Stomach (tissue), 9 donors: Measurements from ENCODE around the gene ASAP2. TPM values are rescaled to one million over a fixed set of nuclear protein-coding genes. Genes with fewer than 3 reads are reported as not detected.

ENCODE experiments used
- DNase-seq, 2 donors: peaks; one replicate each; pipeline versions ENCODE4 v3.0.0 to v3.0.0-alpha.2; 2013 to 2019
- H3K27ac ChIP-seq, 5 donors: fragments of 200-600 bp in 4 of 5; sonication (generic) in 4 of 5; one replicate each; pipeline ENCODE4 v1.5.1; 2013 to 2019; ENCODE audit warnings: mild to moderate bottlenecking in 1 of 5, moderate library complexity in 1 of 5
- H3K27me3 ChIP-seq, 3 donors: fragments of 200-600 bp; sonication (generic); one replicate each; pipeline ENCODE4 v1.5.1; 2017 to 2019; ENCODE audit warnings: mixed run types in 1 of 3
- H3K36me3 ChIP-seq, 4 donors: fragments of 200-600 bp; sonication (generic); 1 replicate in 3 of 4; 2 replicates in 1 of 4; pipeline ENCODE4 v1.5.1; 2016 to 2019
- H3K4me1 ChIP-seq, 4 donors: fragments of 200-600 bp; sonication (generic); one replicate each; pipeline ENCODE4 v1.5.1; 2016 to 2019
- H3K4me3 ChIP-seq, 4 donors: fragments of 200-600 bp; sonication (generic) in 3 of 4; one replicate each; pipeline ENCODE4 v1.5.1; 2016 to 2019; ENCODE audit warnings: mild to moderate bottlenecking in 1 of 4
- H3K9me3 ChIP-seq, 4 donors: fragments of 200-600 bp; sonication (generic); one replicate each; pipeline ENCODE4 v1.5.1; 2016 to 2019
- EP300 ChIP-seq: sonication (generic); formaldehyde crosslinking; IDR thresholded peaks from one replicate; pipeline ENCODE4 v1.6.1; 2017; ENCODE audit warnings: antibody characterized with exemption
- POLR2A ChIP-seq, 4 donors: fragments of 450-650 bp; IDR thresholded peaks; one replicate each; pipeline ENCODE4 v1.6.1; 2016; ENCODE audit warnings: antibody characterized with exemption in 4 of 4, control low read depth in 2 of 4, mild to moderate bottlenecking in 1 of 4, moderate library complexity in 1 of 4
- POLR2AphosphoS5 ChIP-seq, 3 donors: sonication (generic); formaldehyde crosslinking; IDR thresholded peaks; one replicate each; pipeline ENCODE4 v1.6.1; 2016; ENCODE audit warnings: antibody characterized with exemption in 3 of 3
- WGBS, 5 donors: extraction: QIAGEN DNeasy Blood & Tissue Kit in 3 of 5; methylation state at CpG; one replicate each; pipeline versions ENCODE4 v1.1.5 to v1.1.7; 2013 to 2018; 5-methylcytosine and 5-hydroxymethylcytosine counted together
- intact Hi-C: fragments of 100-400 bp; cut with DNase I; formaldehyde crosslinking; loops from one replicate; pipeline ENCODE4 v1.15.1; 2023; ENCODE audit warnings: low total_unique reads
- polyA plus RNA-seq, 3 donors: library from polyadenylated mRNA; stranded (reverse); fragments of 200-250 nt; gene quantifications; one replicate each; pipeline ENCODE4 v1.2.3, GENCODE V29; 2013
- total RNA-seq, 5 donors: library from RNA; depleted of rRNA; stranded (reverse); fragments of >200 nt; gene quantifications; one replicate each; pipeline versions ENCODE4 v1.1.0 to v1.2.3, GENCODE V29; 2014 to 2016
- TF ChIP-seq, protein P1 (sequence below), 7 experiments: fragments of 450-650 bp in 4 of 7; fragments of 200-600 bp in 3 of 7; sonication (generic) in 3 of 7; IDR thresholded peaks; one replicate each; pipeline ENCODE4 v1.5.1; 2016 to 2019; ENCODE audit warnings: antibody characterized with exemption in 7 of 7, control low read depth in 2 of 7, mild to moderate bottlenecking in 1 of 7
- donor health status: healthy with polysubstance abuse.
- donor health status: Bipolar disorder and iron deficiency.
- donor health status: healthy.

ASAP2 gene
- total and polyA plus RNA-seq, 8 donors, result 9.7 to 55.4 (median 33.7) TPM

- no peak overlapping the region for H3K27ac ChIP-seq
- no peak for DNase-seq
- H3K4me1 ChIP-seq, result no peaks in the 10 kb centered on the region
- H3K4me3 ChIP-seq, result no peak overlapping the region
- no peaks in the 10 kb centered on the region for H3K9me3 ChIP-seq
- no peaks in the 10 kb centered on the region for H3K27me3 ChIP-seq
- TF ChIP-seq, protein P1, sequence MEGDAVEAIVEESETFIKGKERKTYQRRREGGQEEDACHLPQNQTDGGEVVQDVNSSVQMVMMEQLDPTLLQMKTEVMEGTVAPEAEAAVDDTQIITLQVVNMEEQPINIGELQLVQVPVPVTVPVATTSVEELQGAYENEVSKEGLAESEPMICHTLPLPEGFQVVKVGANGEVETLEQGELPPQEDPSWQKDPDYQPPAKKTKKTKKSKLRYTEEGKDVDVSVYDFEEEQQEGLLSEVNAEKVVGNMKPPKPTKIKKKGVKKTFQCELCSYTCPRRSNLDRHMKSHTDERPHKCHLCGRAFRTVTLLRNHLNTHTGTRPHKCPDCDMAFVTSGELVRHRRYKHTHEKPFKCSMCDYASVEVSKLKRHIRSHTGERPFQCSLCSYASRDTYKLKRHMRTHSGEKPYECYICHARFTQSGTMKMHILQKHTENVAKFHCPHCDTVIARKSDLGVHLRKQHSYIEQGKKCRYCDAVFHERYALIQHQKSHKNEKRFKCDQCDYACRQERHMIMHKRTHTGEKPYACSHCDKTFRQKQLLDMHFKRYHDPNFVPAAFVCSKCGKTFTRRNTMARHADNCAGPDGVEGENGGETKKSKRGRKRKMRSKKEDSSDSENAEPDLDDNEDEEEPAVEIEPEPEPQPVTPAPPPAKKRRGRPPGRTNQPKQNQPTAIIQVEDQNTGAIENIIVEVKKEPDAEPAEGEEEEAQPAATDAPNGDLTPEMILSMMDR (IDR thresholded peaks at IDR 0.05), result no peak
- TF ChIP-seq EP300 (no peak), POLR2AphosphoS5 (IDR thresholded peaks at IDR 0.05) (no peak), POLR2A (IDR thresholded peaks at IDR 0.05) (no peak)
- intact Hi-C loops, result no loop called here
- 87 to 90% (median 89%) methylated on average over 4 of the region's 4 CpGs for WGBS, 5 donors
- peaks cover 11 to 100% (median 93%) of the 10 kb centered on the region in 4 donors for H3K36me3 ChIP-seq
Observed at GRCh38 chr2:9364373-9364772, 157.8 kb downstream of the ASAP2 start.

DNA sequence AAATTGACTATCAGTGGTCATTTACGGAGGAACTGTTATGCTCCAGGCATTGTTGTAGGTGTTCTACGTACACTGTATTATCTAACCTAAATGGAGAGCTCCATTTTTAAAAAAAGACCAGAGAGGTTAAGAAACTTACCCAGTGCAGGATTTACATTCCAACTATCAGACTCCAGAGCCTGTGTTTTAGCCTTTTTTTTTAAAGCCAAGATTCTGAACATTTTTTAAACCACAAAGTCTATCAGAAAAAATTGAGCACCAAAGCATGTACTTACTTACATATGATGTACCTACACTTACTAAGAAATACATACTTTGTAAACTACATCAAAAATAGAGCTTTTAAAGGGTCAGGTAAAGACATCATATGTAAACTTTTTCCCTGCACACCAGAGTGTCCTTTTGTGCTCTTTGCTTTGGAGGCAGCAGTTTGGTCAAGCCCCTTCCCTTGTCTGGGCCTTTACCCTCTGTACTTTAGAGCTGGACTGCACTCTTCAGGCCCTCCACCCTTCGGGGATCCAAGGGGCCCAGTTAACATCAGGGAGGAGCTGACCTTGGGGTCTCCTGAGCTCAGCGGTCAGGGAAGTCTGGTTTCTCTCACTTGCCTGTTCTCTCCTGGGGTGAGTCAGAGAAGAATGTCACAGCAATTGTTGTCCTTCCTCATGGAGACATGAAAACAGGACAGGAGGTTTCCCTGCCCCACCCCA, 158.3 kb downstream of the ASAP2 start:
- H3K4me3 ChIP-seq, result no peak overlapping the region
- H3K27ac ChIP-seq, result no peak overlapping the region
- intact Hi-C loops, result no loop called here
- TF ChIP-seq EP300 (no peak), POLR2A (IDR thresholded peaks at IDR 0.05) (no peak), POLR2AphosphoS5 (IDR thresholded peaks at IDR 0.05) (no peak)
- TF ChIP-seq, protein P1 (IDR thresholded peaks at IDR 0.05), result no peak
- no peak for DNase-seq
- H3K4me1 ChIP-seq, result no peaks in the 10 kb centered on the region
- H3K27me3 ChIP-seq, result no peaks in the 10 kb centered on the region
- H3K36me3 ChIP-seq, result peaks cover 11 to 100% (median 93%) of the 10 kb centered on the region in 4 donors
- 65 to 71% (median 67%) methylated on average over 4 of the region's 4 CpGs for WGBS, 5 donors
- H3K9me3 ChIP-seq, result no peaks in the 10 kb centered on the region

DNA sequence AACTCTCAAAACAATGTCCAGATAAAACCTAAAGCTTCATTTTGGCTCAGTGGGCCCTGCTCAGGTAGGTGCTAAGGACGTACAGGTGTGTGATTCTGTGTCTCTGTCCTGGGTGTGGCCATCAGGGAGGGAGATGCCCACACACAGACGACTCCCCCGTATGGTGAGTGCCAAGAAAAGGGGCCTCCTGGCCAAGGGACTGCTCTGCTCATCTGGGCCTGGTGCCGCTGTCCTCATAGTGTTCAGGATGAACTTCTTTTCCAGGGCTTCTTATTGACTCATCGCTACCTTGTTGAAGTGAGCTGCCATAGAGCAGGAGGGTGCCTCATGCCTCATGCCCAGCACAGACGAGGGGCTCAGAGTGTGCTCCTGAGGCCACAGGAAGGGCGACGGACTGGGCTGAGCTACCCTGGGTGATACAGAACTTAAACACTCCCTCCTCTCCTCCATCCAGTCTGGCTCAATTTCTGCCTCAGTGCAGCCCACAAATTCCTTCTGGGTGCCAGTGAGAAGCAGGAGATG, 158.9 kb downstream of the ASAP2 start:
- intact Hi-C loops, result no loop called here
- WGBS, 5 donors, result 83 to 95% (median 87%) methylated on average over 7 to 8 of the region's 8 CpGs
- Histone ChIP-seq H3K9me3 (no peaks in the 10 kb centered on the region), H3K36me3 (peaks cover 15 to 100% (median 93%) of the 10 kb centered on the region in 4 donors), H3K27ac (no peak overlapping the region), H3K4me1 (no peaks in the 10 kb centered on the region), H3K4me3 (no peak overlapping the region), H3K27me3 (no peaks in the 10 kb centered on the region)
- TF ChIP-seq, protein P1 (IDR thresholded peaks at IDR 0.05), result no peak
- TF ChIP-seq EP300 (no peak), POLR2A (IDR thresholded peaks at IDR 0.05) (no peak), POLR2AphosphoS5 (IDR thresholded peaks at IDR 0.05) (no peak)
- no peak for DNase-seq

GRCh38 chr2:9366026-9366425, 159.4 kb downstream of the ASAP2 start:
- H3K9me3 ChIP-seq, result no peaks in the 10 kb centered on the region
- DNase-seq, result no peak
- H3K4me3 ChIP-seq, result no peak overlapping the region
- H3K4me1 ChIP-seq, result no peaks in the 10 kb centered on the region
- intact Hi-C loops, result no loop called here
- H3K36me3 ChIP-seq, result peaks cover 20 to 100% (median 95%) of the 10 kb centered on the region in 4 donors
- H3K27me3 ChIP-seq, result no peaks in the 10 kb centered on the region
- H3K27ac ChIP-seq, result no peak overlapping the region
- 79 to 92% (median 84%) methylated on average over 5 to 6 of the region's 6 CpGs for WGBS, 5 donors
- no peak for TF ChIP-seq EP300
- TF ChIP-seq POLR2AphosphoS5 (IDR thresholded peaks at IDR 0.05), result no peak

DNA sequence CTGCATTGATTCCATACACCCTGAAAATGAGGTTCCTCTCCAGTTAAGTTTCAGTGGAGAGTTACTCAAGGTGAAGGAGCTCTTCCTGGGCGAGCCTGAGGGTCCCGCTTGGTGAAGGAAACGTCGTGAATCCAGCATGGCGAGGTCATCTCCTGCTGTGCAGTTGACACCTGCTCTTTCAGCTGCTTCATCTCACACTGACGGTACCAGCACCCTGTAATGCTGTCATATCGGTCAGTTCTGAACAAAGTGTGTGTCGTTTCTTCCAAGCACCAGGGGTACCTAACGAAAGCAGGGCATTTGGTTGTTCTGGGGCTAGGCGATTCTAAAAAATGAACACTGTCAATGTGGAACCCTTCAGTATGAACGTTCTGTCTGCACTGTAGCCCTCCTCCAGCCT, 164.1 kb downstream of the ASAP2 start:
- Histone ChIP-seq H3K4me3 (no peak overlapping the region), H3K27ac (no peak overlapping the region), H3K9me3 (no peaks in the 10 kb centered on the region), H3K36me3 (peaks cover 28 to 95% (median 92%) of the 10 kb centered on the region in 4 donors), H3K4me1 (peaks cover 0 to 7% (median 0%) of the 10 kb centered on the region in 4 donors), H3K27me3 (no peaks in the 10 kb centered on the region)
- no peak for TF ChIP-seq POLR2AphosphoS5 (IDR thresholded peaks at IDR 0.05)
- no peak for TF ChIP-seq POLR2A (IDR thresholded peaks at IDR 0.05)
- TF ChIP-seq, protein P1 (IDR thresholded peaks at IDR 0.05), result no peak
- no peak for TF ChIP-seq EP300
- DNase-seq, result no peak
- 84 to 92% (median 91%) methylated on average over 11 of the region's 11 CpGs for WGBS, 5 donors
- intact Hi-C loops, result no loop called here
